AG04450 (cell line): ENCODE measurements around the gene APOO. TPM values are rescaled to one million over a fixed set of nuclear protein-coding genes. Genes with fewer than 3 reads are reported as not detected.

Experiments used
- CTCF ChIA-PET: fragments of 300-600, 350-600 bp; formaldehyde crosslinking; extraction: SDS; loops from one replicate; lab custom pipeline; 2022; ENCODE audit warnings: antibody characterized with exemption, inconsistent platforms; lab: Charles Lee
- POLR2A ChIA-PET: fragments of 350-600 bp; formaldehyde crosslinking; extraction: SDS; loops from one replicate; lab custom pipeline; 2021; ENCODE audit warnings: antibody characterized with exemption, inconsistent platforms; lab: Yijun Ruan, JAX
- DNase-seq: peaks from one replicate; pipeline ENCODE4 v3.0.0-alpha.2; 2011; ENCODE audit warnings: low read depth, low spot score
- H3K27ac ChIP-seq: one replicate; pipeline ENCODE4 v1.5.1; 2012; ENCODE audit warnings: low read depth, low read length, control low read depth
- H3K27me3 ChIP-seq: one replicate; pipeline ENCODE4 v1.6.0; 2012; ENCODE audit warnings: low read length; ENCODE audit not compliant: control insufficient read depth, insufficient read depth
- H3K4me3 ChIP-seq: 2 replicates; pipeline ENCODE4 v1.5.1; 2011; ENCODE audit warnings: mild to moderate bottlenecking, low read depth, low read length, control low read depth
- H3K9me3 ChIP-seq: 2 replicates; pipeline ENCODE4 v1.5.1; 2012; ENCODE audit warnings: low read length; ENCODE audit not compliant: control insufficient read depth, insufficient read depth
- polyA plus RNA-seq: library from polyadenylated mRNA; depleted of rRNA; stranded (reverse); fragments of >200 nt; gene quantifications from 2 replicates; pipeline ENCODE4 v1.2.3, GENCODE V29; 2011
- TF ChIP-seq, protein P1 (sequence below): IDR thresholded peaks from 2 replicates; pipeline ENCODE4 v1.5.1; 2011; ENCODE audit warnings: low read depth, low read length, control low read depth, inconsistent platforms

APOO gene
- polyA plus RNA-seq, 1 experiment: 16.3 TPM

- Histone ChIP-seq H3K27me3 (no peaks in the 10 kb centered on the region), H3K9me3 (no peaks in the 10 kb centered on the region), H3K4me3 (no peak overlapping the region), H3K27ac (no peak overlapping the region)
- TF ChIP-seq, protein P1, sequence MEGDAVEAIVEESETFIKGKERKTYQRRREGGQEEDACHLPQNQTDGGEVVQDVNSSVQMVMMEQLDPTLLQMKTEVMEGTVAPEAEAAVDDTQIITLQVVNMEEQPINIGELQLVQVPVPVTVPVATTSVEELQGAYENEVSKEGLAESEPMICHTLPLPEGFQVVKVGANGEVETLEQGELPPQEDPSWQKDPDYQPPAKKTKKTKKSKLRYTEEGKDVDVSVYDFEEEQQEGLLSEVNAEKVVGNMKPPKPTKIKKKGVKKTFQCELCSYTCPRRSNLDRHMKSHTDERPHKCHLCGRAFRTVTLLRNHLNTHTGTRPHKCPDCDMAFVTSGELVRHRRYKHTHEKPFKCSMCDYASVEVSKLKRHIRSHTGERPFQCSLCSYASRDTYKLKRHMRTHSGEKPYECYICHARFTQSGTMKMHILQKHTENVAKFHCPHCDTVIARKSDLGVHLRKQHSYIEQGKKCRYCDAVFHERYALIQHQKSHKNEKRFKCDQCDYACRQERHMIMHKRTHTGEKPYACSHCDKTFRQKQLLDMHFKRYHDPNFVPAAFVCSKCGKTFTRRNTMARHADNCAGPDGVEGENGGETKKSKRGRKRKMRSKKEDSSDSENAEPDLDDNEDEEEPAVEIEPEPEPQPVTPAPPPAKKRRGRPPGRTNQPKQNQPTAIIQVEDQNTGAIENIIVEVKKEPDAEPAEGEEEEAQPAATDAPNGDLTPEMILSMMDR: no peak
- CTCF ChIA-PET: no interaction called here
- POLR2A ChIA-PET: no interaction called here
- DNase-seq: no peak
Observed at GRCh38 chrX:23788521-23788920, 119.2 kb downstream of the APOO start.

GRCh38 chrX:23787745-23788118 lies 120.0 kb downstream of the APOO start:
- H3K27ac ChIP-seq: no peak overlapping the region
- ChIA-PET CTCF (interaction anchor here (1.0 kb wide), 1 partner anchor 114 kb away, joined by 3 read pairs; no protein-coding TSS in a partner anchor), POLR2A (interaction anchor here (0.6 to 0.7 kb wide), 3 partner anchors 52 to 146 kb away, joined by 3 to 7 read pairs (median 4); no protein-coding TSS in a partner anchor)
- H3K27me3 ChIP-seq: no peaks in the 10 kb centered on the region
- no peaks in the 10 kb centered on the region for H3K9me3 ChIP-seq
- no peak for DNase-seq
- H3K4me3 ChIP-seq: no peak overlapping the region
- TF ChIP-seq, protein P1: no peak

GRCh38 chrX:23786268-23786815 lies 121.4 kb downstream of the APOO start:
- H3K27me3 ChIP-seq: no peaks in the 10 kb centered on the region
- TF ChIP-seq, protein P1: no peak
- ChIA-PET CTCF (no interaction called here), POLR2A (interaction anchor here (0.7 kb wide), 2 partner anchors 58 to 89 kb away, joined by 6 read pairs; no protein-coding TSS in a partner anchor)
- no peak overlapping the region for H3K27ac ChIP-seq
- DNase-seq: no peak
- no peaks in the 10 kb centered on the region for H3K9me3 ChIP-seq
- H3K4me3 ChIP-seq: no peak overlapping the region

GRCh38 chrX:23785580-23785979 lies 122.2 kb downstream of the APOO start:
- H3K27ac ChIP-seq: no peak overlapping the region
- TF ChIP-seq, protein P1: no peak
- ChIA-PET CTCF (interaction anchor here (5.1 kb wide), 1 partner anchor 116 kb away, joined by 63 read pairs; no protein-coding TSS in a partner anchor), POLR2A (no interaction called here)
- no peak for DNase-seq
- H3K9me3 ChIP-seq: no peaks in the 10 kb centered on the region
- no peak overlapping the region for H3K4me3 ChIP-seq
- H3K27me3 ChIP-seq: no peaks in the 10 kb centered on the region

- no peak for DNase-seq
- H3K4me3 ChIP-seq: peak overlapping the region; percentile 82
- peak overlapping the region; percentile 55 for H3K27ac ChIP-seq
- H3K27me3 ChIP-seq: no peaks in the 10 kb centered on the region
- H3K9me3 ChIP-seq: no peaks in the 10 kb centered on the region
- TF ChIP-seq, protein P1: no peak
- ChIA-PET POLR2A (interaction anchor here (0.6 to 2.4 kb wide), 5 partner anchors 12 to 241 kb away, joined by 4 to 60 read pairs (median 7); no protein-coding TSS in a partner anchor), CTCF (interaction anchor here (0.8 to 5.1 kb wide), 5 partner anchors 14 to 117 kb away, joined by 3 to 63 read pairs (median 5); no protein-coding TSS in a partner anchor)
Observed at GRCh38 chrX:23784470-23785331, 123.0 kb downstream of the APOO start.
